ENCODE results near the gene STRA8.
A peak's percentile ranks its signal among the peaks of the same experiment; 100 is the strongest.

STRA8 gene

GRCh38 chr7:135251496-135252391 lies 18.1 kb downstream of the STRA8 start:
- ATAC-seq (ENCODE audit: low read depth) (no peak), DNase-seq (ENCODE audit: low spot score) (no peak)
- no peak overlapping the region for H3K27ac ChIP-seq (ENCODE audit: poor library complexity, severe bottlenecking)
- no peaks in the 10 kb centered on the region for H3K27me3 ChIP-seq (ENCODE audit: insufficient read depth, poor library complexity, severe bottlenecking)
- no peaks in the 10 kb centered on the region for H3K36me3 ChIP-seq (ENCODE audit: low read depth)
- TF ChIP-seq CTCF (IDR thresholded peaks at IDR 0.05; ENCODE audit: poor library complexity, severe bottlenecking): no peak
- no peaks in the 10 kb centered on the region for H3K9me3 ChIP-seq (ENCODE audit: severe bottlenecking)
- H3K4me1 ChIP-seq (ENCODE audit: insufficient read depth, poor library complexity, severe bottlenecking): peaks cover 12% of the 10 kb centered on the region
- H3K4me3 ChIP-seq (ENCODE audit: severe bottlenecking): no peak overlapping the region

DNA sequence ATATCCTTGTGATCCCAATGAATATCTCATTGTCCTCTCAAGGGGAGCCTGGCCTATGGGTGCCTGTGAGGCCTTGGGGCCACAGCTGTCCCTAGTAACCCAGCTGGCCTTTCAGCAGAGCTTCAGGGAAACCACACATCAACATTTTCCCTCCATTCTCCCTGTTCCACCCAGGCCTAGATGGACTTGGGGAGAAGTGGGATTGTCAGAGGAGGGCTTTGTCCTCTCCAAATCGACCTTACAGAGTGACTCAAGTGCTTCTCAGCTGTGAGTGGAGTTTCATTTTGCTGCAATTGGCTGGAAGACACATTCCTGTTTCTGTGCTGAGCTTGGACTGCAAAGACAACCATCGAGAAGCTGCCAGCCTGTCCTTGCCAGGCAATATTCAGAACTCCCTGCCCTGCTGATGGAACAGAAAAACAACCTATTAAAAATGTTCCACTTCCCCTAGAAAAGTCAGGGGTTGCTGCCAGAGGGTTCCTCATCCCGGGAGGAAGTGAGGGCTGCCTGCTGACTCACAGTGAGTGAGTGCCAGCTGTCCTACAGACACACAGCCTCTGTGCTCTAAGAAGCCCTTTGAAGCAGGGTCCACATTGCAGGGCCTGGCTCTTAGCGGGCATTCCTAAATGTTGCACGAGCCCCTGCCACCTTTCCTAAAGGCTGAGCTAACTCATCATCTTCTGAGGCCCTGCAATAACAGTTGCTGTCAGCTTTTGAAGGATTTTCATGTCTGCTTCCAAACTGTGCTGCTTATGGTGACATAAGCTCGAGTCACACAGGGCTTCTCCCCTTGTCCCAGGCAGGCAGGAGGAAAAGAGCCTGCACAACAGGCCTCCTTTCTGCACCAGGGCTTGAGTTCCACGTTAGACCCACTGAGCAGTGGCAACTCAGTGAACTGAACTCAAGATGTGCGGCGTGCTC lies 20.5 kb downstream of the STRA8 start:
- no peak for DNase-seq (ENCODE audit: low spot score)
- Histone ChIP-seq H3K27ac (ENCODE audit: poor library complexity, severe bottlenecking) (peak overlapping the region; percentile 72), H3K4me3 (ENCODE audit: severe bottlenecking) (no peak overlapping the region)

DNA sequence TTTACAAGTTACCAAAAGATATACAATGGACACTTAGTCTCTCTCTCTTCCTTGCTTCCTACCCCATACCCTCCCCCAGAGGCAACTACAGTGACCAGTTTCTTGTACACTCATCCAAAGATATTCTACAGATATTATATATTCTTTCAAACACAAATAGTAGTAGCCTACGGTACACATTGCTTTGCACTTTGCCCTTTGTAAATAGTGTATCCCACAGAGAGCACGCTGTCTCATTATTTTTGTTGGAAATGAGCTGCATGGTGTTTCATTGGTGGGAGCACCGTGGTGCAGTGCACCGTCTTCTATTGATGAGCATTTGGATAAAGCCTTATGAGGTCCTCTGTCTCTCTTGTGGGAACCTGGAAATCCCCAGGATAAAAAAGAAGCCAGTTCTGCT lies 24.2 kb downstream of the STRA8 start:
- ATAC-seq (ENCODE audit: low read depth) (no peak), DNase-seq (ENCODE audit: low spot score) (no peak)
- Histone ChIP-seq H3K9me3 (ENCODE audit: severe bottlenecking) (no peaks in the 10 kb centered on the region), H3K4me1 (ENCODE audit: insufficient read depth, poor library complexity, severe bottlenecking) (peaks cover 12% of the 10 kb centered on the region), H3K27ac (ENCODE audit: poor library complexity, severe bottlenecking) (no peak overlapping the region), H3K4me3 (ENCODE audit: severe bottlenecking) (no peak overlapping the region), H3K27me3 (ENCODE audit: insufficient read depth, poor library complexity, severe bottlenecking) (no peaks in the 10 kb centered on the region), H3K36me3 (ENCODE audit: low read depth) (no peaks in the 10 kb centered on the region)
- no peak for TF ChIP-seq CTCF (IDR thresholded peaks at IDR 0.05; ENCODE audit: poor library complexity, severe bottlenecking)

More for the DNA sequence above, 20.5 kb downstream of the STRA8 start:
- no peak for TF ChIP-seq CTCF (IDR thresholded peaks at IDR 0.05; ENCODE audit: poor library complexity, severe bottlenecking)
- Histone ChIP-seq H3K27me3 (ENCODE audit: insufficient read depth, poor library complexity, severe bottlenecking) (no peaks in the 10 kb centered on the region), H3K36me3 (ENCODE audit: low read depth) (no peaks in the 10 kb centered on the region), H3K4me1 (ENCODE audit: insufficient read depth, poor library complexity, severe bottlenecking) (peaks cover 12% of the 10 kb centered on the region), H3K9me3 (ENCODE audit: severe bottlenecking) (no peaks in the 10 kb centered on the region)
- ATAC-seq (ENCODE audit: low read depth): peak; percentile 95

GRCh38 chr7:135258585-135258984 lies 24.9 kb downstream of the STRA8 start:
- H3K27me3 ChIP-seq (ENCODE audit: insufficient read depth, poor library complexity, severe bottlenecking): no peaks in the 10 kb centered on the region
- H3K9me3 ChIP-seq (ENCODE audit: severe bottlenecking): no peaks in the 10 kb centered on the region
- DNase-seq (ENCODE audit: low spot score) (no peak), ATAC-seq (ENCODE audit: low read depth) (no peak)
- no peak overlapping the region for H3K4me3 ChIP-seq (ENCODE audit: severe bottlenecking)
- H3K36me3 ChIP-seq (ENCODE audit: low read depth): no peaks in the 10 kb centered on the region
- no peak overlapping the region for H3K27ac ChIP-seq (ENCODE audit: poor library complexity, severe bottlenecking)
- TF ChIP-seq CTCF (IDR thresholded peaks at IDR 0.05; ENCODE audit: poor library complexity, severe bottlenecking): no peak
- H3K4me1 ChIP-seq (ENCODE audit: insufficient read depth, poor library complexity, severe bottlenecking): peaks cover 11% of the 10 kb centered on the region

All from RWPE2 (cell line).